GM19324 (cell line): ENCODE data around the gene MAML3.

ENCODE experiments used
- ATAC-seq: cut with Tn5 transposase; IDR thresholded peaks from one replicate; pipeline ENCODE4 v1.9.1; 2021; ENCODE audit warnings: mild to moderate bottlenecking, moderate library complexity; ENCODE audit not compliant: unreplicated experiment, low FRiP score

The MAML3 gene

DNA sequence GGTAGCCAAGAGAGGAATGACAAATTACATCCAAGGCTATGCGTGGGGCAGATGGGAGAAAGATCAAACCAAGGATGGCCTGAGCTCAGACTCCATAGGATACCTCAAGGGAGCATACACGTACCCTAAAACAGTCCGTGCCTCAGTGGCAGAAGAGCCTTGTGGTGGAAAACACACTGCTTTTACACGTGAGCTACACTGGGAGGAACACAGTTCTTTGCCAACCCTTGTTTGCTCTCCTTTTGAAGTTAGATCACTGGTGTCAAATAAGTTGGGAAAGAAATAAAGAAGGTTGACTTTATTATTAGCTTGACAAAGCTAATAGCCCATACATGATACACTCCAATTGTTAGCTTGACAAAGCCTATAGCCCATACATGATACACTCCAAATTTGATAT lies 346.5 kb downstream of the MAML3 start:
- no peak for ATAC-seq

DNA sequence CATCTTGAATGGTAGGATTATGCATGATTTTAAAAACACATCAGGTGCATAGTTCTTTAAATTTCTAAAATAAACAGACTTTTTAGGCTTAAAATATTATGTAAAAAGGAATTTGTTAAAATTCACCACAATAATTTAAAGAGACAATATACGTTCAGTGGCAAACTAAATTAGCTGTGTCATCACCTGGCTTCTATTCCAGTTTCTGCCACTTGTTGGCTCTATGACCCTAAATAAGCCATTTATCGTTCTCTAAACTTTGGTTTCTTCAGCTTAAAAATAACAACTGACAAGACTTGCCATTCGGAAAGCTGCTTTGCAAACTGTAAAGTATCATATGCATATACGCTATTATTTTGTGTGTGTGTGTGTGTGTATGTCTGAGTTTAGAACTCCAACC lies 347.1 kb downstream of the MAML3 start:
- ATAC-seq: no peak

DNA sequence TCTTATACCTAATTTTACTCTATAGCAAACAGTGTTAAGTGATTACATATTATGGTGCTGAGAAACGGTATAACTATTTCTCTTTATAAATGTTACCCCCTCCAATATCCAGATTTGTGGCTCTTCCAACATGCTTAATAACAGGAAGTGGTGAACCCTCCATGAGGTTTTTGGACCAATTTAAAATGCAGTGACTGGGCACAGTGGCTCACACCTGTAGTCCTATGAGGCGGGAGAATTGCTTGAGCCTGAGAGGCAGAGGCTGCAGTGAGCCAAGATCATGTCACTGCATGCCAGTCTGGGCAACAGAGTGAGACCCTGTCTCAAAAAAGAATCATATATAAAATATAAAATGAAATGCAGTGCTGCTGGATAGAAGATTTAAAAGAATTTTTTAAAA lies 351.1 kb downstream of the MAML3 start:
- ATAC-seq: no peak

DNA sequence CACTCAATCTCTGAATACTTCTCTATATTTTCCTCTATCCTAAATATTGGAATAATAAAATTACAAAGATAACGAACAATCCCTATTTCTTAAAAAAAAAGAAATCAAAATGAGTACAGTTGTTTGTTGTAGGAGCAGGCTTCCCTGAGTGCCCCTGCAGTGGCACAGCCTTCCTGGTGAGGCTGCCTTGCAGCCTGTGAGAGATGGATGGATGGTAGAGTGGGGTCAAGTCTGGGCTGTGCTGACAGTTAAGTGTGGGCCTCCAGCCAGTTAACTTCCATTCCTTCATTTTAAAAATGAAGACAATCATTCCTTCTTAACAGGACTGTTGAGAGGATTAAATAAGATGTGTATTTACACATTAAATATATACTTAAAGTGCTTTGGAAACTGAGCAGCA lies 351.5 kb downstream of the MAML3 start:
- ATAC-seq: no peak

DNA sequence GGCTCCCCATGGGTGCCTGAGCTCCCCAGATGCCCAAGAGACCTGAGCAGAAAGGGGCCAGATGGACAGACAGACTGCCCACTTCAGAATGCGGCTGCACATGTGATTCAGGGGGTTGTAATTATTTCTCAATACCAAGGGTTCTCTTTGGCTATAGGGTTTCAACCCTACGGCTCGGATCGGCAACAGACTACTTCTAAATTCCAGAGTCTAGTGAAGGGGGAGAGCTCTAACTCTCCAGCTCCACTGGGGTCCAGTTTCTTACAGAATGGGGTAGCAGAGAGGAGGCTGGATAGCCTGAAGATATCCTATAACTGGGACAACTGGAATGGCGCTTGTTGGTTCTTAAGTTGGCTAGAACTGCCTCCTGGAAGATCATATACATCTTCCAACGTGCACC lies 352.1 kb downstream of the MAML3 start:
- no peak for ATAC-seq

DNA sequence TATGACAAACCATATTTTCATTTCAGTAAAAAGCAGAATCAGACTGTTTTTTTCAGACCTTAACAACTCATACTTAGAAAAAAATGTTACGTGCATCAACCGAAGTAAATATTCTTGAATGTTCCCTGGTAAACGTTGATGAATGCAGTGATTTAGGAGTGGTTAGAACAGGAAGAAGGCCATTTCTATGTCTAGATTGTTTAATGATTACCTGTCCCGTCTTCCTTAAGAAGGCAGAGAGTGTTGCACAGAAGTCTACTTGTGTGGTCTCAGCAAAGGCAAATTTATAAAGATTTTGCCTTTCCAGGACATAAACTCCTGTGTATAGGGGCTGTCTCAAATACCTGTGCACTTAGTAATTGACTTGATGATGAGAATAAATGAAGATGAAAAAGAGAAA lies 353.9 kb downstream of the MAML3 start:
- ATAC-seq: no peak

DNA sequence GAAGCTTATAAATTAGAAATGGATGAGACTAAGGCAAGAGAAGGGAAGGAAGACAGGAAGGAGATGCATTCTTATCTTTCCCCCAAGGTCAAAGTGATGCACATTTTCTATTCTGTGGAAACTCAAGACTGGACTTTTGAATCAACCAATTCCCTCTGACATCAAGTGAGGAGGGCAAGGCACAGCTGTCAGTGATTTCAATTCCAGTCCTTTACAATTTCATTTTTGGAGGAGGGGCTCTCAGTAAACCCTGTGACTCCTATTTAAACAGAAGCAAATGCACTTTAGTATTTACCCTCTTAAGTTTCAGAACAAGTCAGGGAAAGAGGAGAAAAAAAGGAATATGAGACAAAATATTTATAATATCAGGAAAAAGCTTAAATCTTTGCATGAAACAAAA lies 354.4 kb downstream of the MAML3 start:
- no peak for ATAC-seq

DNA sequence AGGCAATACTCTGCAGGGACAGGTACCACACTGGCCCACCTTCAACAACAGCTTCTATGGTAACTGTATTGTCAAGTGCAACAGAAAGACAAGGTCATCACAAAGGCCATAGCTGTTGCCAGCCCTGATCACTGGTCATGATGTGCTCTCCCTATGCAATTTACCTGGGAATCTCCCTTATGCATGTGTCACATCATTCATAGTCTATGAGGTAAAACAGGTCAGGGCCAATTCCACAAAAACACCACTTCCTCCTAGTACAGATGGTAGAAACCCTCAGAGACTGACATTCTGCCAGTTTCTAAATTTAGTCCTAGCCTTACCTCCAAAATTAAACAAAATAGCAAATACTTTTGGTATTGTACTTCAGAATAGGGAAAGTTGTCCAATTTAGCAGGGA lies 355.5 kb downstream of the MAML3 start:
- no peak for ATAC-seq

DNA sequence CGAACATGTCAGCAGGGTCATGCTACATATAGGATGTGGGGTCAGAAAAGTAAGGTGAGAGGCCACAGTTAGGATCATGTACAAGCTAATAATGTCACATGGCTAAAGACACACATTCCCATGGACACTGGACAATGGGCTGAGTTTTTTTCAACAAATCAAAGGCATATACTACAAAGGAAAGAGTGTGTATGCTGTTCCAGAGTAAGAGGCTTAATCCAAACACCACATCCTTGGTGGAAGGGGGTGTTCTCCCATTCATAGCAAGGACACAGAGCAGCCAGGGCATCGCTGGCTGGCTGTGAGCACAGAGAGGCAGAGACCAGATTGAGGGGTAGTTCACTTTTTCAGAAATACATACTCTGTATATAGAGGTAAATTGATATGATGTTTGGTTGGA lies 356.7 kb downstream of the MAML3 start:
- ATAC-seq: no peak

DNA sequence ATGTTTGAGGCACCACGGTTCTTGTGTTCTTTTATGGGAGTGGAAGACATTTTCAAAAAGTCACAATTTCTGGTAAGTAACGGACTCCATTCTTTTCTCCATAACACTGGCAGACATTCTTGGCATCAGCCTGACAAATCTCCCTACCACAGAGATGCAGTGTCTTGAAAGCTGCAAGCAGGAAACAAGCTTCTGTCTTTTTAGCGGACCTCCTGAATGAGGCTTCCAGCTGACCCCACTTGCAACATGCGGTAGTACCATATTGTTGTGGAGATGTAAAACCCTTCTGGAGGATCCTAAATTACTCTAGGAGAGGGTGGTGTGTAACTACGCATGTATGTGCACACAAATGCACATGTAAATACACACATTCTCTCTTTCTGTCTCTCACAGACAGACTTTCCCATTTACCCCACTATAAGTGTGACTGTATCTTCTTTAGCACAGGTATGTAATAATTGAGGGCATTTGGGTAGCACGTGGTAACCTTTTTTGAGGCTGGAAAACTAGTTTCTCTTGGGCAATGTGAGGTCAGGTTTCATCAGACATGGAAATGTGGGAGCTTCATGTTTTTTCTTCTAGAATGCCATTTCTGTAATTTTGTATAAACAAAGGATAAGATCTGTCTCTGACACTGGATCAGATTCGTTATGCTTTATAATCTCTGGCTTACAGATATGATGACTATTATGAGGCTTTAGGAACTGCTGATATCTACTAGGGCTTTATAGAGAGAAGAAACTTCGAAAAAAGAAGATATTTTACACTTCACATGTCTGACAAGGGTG lies 358.3 kb downstream of the MAML3 start:
- no peak for ATAC-seq

DNA sequence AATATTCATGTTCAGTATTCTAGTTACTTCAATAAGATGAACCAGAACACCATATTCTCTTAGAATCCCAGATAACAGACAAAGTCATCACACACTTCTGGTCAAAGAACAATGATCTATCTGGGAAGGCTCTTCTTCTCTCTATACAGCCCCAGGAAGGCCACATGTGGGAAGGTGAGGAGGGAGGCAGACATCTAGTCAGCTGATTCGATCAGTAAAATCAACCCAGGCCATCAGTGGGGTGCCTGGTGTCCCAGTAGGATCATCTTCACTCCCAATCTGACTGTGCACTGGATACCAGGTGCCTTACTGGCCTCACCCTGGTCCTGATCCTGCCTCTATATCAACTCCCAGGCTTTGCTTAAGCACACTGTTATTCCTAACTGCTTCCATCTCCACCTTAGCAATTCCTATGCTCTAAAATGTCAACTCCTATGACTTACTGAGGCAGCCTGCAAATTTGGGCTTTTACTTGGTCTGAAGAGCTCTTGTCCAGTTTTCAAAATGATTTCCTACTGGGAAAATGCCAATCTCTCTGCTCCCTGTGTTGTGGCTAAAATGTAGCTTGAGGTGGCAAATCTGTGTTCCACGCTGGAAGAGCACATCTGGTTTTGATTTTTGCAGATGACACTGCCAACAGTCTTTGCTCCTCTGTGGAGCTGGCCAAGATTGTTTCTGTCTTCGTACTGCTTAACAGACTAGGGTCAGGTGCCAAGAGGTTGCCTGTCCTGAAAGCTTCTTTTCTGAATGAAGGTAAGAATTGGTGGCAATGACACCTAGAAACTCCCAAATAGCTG lies 359.6 kb downstream of the MAML3 start:
- ATAC-seq: no peak

DNA sequence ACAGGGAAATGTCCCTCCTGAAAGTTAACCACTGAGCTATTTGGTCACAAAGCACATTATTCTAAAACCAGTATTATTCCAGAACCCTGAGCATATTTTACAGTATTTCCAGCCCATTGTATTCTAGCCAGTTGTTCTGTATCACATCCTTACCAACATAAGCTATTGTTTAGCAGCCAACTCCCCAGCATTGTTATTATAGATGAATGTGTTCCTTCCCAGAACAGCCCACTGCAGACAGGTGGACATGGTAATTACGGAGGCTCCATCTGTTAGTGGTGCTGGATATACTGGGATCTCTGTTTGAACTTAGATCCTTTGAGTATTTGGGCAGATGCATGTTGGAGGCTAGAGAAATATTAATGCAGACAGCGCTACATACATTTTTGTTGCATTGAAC lies 362.3 kb downstream of the MAML3 start:
- ATAC-seq: no peak

DNA sequence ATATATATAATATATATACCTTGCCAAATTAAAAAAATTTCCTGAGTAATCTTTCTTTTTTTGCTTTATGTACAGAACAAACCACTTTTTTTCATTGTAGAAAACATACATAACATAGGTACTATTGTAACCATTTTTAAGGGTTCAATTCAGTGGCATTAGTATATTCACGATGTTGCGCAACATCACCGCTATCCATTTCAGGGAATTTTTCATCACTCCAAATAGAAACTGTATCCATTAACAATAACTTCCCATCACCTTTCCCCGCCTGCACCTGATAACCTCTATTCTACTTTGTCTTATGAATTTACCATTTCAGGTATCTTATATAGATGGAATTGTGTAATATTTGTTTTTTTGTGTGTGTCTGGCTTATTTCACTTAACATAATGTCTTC lies 363.7 kb downstream of the MAML3 start:
- no peak for ATAC-seq

DNA sequence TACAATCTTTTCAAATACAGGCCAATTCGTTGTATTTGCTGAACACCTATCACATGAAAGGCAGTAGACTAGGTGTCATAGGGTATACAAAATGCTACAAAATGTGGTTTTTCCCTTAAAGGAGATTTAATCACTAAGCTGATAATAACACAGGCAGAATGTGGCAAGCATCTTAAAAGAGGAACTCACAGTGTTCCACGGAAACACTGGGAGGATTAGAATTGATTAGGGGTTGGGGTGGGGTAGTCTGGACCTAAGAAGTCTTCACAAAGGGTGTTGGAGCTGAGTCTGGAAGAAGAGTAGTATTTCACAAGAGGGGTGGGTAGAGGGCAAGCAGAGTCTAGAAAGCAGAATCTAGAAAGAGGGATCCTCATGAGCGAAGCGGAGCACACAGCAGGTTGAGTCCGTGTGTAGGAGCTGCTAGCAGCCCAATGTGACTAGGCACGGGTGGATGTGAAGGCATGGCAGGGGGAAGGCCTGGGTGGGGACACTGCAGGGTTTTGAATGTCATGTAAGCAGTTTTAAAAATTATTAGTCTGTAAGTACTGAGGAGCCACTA lies 364.8 kb downstream of the MAML3 start:
- ATAC-seq: no peak

DNA sequence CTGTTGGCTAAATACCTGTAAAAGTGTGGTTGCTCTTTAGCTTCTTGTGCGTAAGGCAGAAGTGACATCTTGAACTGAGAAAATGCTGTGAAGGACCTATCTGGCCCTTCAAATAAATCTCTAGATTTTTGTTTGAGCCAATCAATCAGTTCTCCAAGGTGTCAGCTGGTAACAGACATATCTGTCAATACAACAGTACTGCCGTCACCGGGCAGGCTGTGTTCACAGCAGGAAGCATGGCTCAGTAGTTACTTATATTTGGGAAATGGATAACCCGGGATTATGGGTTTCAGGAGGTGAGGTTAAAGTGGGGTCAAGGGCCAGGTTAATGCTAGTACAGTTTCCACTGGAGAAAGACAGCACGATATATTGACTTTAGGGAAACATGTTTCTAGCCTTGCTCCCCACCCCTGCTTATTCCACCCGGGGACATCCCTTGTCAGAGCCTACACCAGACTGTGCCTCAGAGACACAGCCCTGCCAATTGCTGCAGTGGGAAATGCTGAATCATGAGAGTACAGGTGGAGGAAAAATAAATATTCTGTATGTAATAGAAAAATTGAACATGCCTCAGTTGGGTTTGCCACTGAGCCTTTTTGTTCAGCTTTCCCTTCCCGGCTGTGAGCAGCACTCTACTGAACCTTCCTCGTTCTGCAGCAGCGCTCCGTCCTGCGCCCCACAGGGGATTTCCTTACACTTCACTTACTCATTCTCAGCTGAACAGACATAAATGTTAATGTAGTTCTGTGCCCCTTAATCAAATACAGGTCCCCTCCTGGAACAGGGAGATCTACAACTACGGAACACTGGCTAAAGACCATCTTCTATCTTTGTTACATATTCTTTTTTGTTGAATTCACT lies 367.3 kb downstream of the MAML3 start:
- ATAC-seq: no peak

DNA sequence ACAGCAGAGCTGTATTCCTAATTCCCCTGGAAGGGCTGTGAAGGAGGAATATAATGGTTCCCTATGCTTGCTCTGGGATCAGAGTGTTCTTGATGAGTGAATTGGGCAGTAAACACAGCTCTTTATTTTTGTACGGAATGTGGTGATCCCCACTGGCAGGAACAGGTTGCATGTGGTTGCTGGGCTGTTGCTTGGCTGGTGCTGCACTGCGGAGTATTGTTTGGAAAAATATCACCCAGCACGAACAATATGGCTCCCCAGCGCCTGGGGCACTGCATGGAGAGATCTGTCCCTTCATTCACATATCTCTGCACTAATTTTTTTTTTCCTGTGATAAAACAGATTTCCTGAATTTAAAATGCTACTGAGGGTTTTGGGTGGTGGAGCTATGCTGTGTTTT lies 368.6 kb downstream of the MAML3 start:
- no peak for ATAC-seq

DNA sequence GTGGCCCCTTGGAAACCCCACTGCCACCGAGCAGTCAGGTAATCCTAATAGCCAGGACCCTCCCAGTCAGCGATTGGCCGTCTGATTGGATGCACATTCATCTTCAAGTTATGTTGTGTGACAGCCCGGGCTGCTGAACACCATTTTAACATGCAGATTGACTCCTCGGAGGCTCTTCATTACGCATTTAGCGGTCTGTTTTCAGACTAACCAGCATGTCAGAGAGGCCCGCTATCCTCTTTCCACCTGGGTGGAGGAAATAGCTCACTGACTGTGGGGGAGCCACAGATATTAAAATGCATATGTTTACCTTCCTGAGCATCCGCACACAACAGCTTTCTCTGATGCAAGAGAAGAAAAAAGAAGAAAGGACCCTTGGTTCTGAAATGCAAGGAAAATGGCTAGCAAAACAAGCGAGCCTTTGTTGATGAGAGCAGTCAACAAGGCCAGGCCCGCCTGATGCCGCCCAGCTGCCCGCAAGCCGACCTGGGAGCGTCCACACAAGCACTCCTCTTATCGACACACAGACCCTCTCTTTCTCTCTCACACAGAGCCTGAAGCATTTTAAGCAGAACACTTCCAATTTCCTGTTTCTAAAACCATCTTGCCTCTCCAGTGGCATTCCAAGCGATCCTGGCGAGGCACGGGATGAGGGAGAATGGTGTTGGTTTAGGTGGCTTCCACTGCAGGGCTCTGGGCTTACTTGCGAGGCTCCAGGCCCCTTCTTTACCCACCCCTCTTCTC lies 370.1 kb downstream of the MAML3 start:
- no peak for ATAC-seq

DNA sequence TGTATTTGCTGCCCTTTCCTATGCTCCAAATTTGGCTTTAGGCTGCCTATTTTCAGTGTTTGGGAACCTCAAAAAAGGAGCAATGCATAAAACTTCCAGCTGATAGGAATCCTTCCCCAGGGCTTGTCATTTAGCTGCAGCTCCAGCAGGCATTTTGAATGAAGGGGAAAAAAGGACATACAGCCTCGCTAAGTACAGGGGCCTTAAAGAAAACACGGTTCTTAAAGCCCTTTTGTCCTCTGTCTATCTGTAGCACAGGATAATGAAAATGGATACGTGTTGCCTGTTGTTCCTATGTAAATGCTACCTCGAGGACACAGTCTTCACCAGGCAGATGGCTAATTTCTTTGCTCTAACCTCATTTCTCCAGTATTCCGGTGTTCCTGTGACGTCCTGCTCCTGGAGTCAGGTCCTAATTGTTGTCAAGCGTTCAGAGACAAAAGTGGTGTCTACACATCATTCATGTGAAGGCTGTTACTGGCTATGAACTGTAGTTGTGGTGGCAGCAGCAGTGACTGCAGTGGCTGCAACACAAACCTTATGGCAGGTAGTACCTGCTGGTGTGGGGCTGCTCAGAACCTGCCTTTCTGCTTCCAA lies 371.0 kb downstream of the MAML3 start:
- no peak for ATAC-seq

DNA sequence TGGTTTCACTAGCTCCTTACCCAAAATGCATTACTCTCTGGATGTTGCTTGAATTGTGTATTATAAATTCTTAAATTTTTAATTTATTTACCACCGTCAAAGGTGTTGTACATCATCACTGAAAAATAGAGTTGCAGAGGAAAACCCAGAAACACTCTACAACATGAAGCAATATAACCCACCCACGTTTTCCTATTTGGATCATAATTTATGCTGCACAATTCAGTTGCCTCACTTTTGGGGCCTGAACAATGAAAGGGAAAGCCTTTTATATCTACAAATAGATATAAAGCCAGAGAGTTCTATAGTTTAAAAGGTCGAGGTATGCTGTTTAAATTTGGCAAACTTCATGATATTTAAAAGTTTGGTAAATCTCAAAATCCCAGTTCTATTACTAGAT lies 372.9 kb downstream of the MAML3 start:
- ATAC-seq: no peak

DNA sequence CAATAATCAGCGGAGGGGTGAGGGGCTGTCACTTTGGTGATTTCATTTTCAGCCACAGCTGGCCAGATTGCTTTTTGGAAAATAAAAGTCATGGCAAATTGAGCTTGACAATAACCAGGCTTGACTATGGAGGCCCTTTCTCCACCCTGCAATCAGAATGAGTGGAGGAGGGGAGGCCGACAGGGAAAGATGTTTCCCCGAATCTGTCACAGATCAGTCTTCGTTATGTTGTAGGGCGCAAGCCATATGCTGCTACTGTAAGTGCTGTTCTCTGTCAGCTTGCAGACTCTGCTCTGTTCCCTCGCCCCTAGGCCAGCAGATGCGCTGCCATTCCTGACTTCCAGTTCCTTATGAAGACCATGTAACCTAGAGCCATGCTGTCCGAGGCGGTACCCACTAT lies 374.3 kb downstream of the MAML3 start:
- no peak for ATAC-seq
